ENCODE results near the gene ANKRD44.

The ANKRD44 gene

GRCh38 chr2:197236159-197236558 lies 74.4 kb downstream of the ANKRD44 start:
- H3K27ac ChIP-seq: no peak overlapping the region
- no peak for DNase-seq (ENCODE audit: low spot score)

GRCh38 chr2:197235711-197236110 lies 74.9 kb downstream of the ANKRD44 start:
- no peak for TF ChIP-seq CTCF (IDR thresholded peaks at IDR 0.05)
- Histone ChIP-seq H3K4me3 (no peak overlapping the region), H3K27ac (no peak overlapping the region)
- DNase-seq (ENCODE audit: low spot score): no peak

More at GRCh38 chr2:197236159-197236558, 74.4 kb downstream of the ANKRD44 start:
- no peak for TF ChIP-seq CTCF (IDR thresholded peaks at IDR 0.05)
- H3K4me3 ChIP-seq: no peak overlapping the region

GRCh38 chr2:197234671-197235191 lies 75.8 kb downstream of the ANKRD44 start:
- no peak for DNase-seq (ENCODE audit: low spot score)
- H3K27ac ChIP-seq: no peak overlapping the region
- no peak overlapping the region for H3K4me3 ChIP-seq
- no peak for TF ChIP-seq CTCF (IDR thresholded peaks at IDR 0.05)

GRCh38 chr2:197233473-197233872 lies 77.1 kb downstream of the ANKRD44 start:
- DNase-seq (ENCODE audit: low spot score): no peak
- Histone ChIP-seq H3K4me3 (no peak overlapping the region), H3K27ac (no peak overlapping the region)
- TF ChIP-seq CTCF (IDR thresholded peaks at IDR 0.05): no peak

GRCh38 chr2:197232010-197232409 lies 78.6 kb downstream of the ANKRD44 start:
- TF ChIP-seq CTCF (IDR thresholded peaks at IDR 0.05): no peak
- DNase-seq (ENCODE audit: low spot score): no peak

GRCh38 chr2:197229509-197230443 lies 80.8 kb downstream of the ANKRD44 start:
- TF ChIP-seq CTCF (IDR thresholded peaks at IDR 0.05): no peak
- Histone ChIP-seq H3K4me3 (no peak overlapping the region), H3K27ac (no peak overlapping the region)
- DNase-seq (ENCODE audit: low spot score): no peak

More at GRCh38 chr2:197232010-197232409, 78.6 kb downstream of the ANKRD44 start:
- H3K4me3 ChIP-seq: no peak overlapping the region
- no peak overlapping the region for H3K27ac ChIP-seq

- no peak for TF ChIP-seq CTCF (IDR thresholded peaks at IDR 0.05)
- DNase-seq (ENCODE audit: low spot score): no peak
- no peak overlapping the region for H3K4me3 ChIP-seq
- no peak overlapping the region for H3K27ac ChIP-seq
These were observed 87.1 kb downstream of the ANKRD44 start for GRCh38 chr2:197223451-197223850.

All from coronary artery (tissue), 2 donors.